Pulmonary artery endothelial cell (primary cell): ENCODE results near the gene XPO4. TPM values are rescaled to one million over a fixed set of nuclear protein-coding genes. Genes with fewer than 3 reads are reported as not detected.
A peak's percentile ranks its signal among the peaks of the same experiment; 100 is the strongest.
"Not testable (repeated sequence)": the region's sequence is repeated elsewhere in the genome, so short reads cannot be mapped to it uniquely, and the experiment has no call there.

Source experiments
- DNase-seq: peaks from one replicate; pipeline ENCODE4 v3.0.0-alpha.2; 2011; ENCODE audit warnings: low read depth, low spot score
- total RNA-seq: library from RNA; depleted of rRNA; stranded (reverse); fragments of >200 nt; gene quantifications from 2 replicates; pipeline ENCODE4 v1.2.3, GENCODE V29; 2014

Gene XPO4
- total RNA-seq, 1 donor from 2014 or later, result 29.7 TPM

- DNase-seq, result no peak
These were observed 11.5 kb downstream of the XPO4 start for GRCh38 chr13:20891034-20891433.

DNA sequence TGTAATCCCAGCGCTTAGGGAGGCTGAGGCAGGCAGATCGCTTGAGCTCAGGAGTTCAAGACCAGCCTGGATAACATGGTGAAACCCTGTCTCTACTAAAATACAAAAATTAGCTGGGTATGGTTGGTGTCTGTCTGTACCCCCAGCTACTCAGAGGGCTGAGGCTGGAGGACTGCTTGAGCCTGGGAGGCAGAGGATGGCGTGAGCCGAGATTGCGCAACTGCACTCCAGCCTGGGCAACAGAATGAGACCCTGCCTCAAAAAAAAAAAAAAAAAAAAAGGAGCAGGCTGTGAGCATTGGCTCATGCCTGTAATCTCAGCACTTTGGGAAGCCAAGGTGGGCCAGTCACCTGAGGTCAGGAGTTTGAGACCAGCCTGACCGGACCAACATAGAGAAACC is 12.0 kb downstream of the XPO4 start:
- DNase-seq, result not testable (repeated sequence)

GRCh38 chr13:20882206-20882605 is 20.3 kb downstream of the XPO4 start:
- no peak for DNase-seq

DNA sequence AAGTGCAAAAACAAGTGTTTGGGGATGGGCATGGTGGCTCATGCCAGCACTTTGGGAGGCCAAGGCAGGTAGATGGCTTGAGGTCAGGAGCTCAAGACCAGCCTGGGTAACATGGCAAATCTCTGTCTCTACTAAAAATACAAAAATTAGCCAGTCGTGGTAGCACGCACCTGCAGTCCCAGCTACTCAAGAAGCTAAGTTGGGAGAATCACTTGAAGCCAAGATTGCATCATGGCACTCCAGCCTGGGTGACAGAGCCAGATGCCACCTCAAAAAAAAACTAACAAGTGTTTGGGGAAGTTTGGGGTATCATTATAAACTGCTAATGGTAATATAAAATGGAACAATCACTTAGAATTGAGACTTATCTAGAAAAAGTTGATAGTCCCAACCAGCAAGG is 24.6 kb downstream of the XPO4 start:
- no peak for DNase-seq

DNA sequence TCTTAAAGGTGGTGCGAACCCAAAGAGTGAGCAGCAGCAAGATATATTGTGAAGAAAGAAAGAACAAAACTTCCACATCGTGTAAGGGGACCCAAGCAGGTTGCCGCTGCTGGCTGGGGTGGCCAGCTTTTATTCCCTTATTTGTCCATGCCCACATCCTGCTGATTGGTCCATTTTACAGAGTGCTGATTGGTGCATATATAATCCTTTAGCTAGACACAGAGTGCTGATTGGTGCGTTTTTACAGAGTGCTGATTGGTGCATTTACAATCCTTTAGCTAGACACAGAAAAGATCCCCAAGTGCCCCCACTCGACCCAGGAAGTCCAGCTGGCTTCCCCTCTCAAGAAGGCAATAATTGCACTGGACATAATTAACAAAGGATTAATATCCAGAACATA is 25.7 kb downstream of the XPO4 start:
- not testable (repeated sequence) for DNase-seq

- DNase-seq, result not testable (repeated sequence)
These were observed 28.1 kb downstream of the XPO4 start for GRCh38 chr13:20874439-20874838.

GRCh38 chr13:20873348-20873747 is 29.2 kb downstream of the XPO4 start:
- DNase-seq, result no peak

DNA sequence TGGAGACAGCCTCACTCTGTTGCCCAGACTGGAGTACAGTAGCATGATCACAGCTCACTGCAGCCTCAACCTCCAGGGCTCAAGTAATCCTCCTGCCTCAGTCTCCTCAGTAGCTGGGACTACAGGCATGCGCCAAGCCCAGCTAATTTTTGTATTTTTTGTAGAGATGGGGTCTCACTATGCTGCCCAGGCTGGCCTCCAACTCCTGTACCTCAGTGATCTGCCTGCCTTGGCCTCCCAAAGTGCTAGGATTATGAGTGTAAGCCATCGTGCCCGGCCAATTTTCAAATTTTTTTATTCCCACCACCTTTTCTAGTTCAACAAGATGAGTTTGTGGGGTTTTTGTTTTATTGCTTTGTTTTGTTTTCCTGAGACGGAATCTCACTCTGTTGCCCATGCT is 31.7 kb downstream of the XPO4 start:
- DNase-seq, result no peak

DNA sequence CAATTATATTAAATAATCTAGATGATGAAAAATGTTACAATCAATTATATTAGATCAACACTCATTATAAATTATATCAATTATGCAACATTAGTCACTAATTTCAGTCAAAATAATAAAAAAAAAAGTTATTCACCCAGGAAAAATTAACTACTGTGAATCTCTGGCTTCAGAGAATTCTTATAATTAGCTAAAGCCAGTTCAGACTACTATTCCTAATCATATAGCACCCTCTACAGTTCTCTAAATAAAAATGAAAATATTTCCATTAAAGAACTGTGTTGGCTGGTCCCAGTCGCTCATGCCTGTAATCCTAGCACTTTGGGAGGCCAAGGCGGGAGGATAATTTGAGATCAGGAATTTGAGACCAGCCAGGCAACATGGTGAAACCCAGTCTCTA is 33.0 kb downstream of the XPO4 start:
- DNase-seq, result no peak

DNA sequence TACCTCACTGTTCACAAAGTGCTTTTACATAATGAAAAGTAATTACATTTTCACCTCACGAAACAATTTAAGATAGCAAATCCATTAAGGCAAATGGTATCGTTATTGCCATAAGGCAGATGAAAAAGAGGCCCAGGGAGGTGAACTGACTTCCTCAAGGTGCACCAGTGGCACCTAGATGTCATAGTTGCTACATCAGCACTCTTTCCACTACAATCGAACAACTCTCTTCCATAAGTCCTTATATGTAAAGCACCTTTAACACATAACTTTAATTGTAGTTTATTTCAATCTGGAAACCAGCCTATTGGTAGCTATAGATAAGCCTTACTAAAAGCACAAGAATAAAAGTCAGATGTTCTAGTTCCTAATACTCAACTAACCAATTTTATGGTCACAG is 35.1 kb downstream of the XPO4 start:
- DNase-seq, result no peak

DNA sequence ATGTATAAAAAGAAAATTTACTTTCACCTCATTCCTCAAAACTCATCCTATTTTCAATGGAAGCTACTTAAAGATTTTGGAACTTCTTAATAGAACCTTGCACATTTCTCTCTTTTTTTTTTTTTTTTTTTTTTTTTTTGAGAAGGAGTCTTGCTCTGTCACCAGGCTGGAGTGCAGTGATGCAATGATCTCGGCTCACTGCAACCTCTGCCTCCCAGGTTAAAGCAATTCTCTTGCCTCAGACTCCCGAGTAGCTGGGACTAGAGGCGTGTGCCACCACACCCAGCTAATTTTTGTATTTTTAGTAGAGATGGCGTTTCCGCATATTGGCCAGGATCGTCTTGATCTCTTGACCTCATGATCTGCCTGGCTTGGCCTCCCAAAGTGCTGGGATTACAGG is 40.9 kb downstream of the XPO4 start:
- DNase-seq, result not testable (repeated sequence)

DNA sequence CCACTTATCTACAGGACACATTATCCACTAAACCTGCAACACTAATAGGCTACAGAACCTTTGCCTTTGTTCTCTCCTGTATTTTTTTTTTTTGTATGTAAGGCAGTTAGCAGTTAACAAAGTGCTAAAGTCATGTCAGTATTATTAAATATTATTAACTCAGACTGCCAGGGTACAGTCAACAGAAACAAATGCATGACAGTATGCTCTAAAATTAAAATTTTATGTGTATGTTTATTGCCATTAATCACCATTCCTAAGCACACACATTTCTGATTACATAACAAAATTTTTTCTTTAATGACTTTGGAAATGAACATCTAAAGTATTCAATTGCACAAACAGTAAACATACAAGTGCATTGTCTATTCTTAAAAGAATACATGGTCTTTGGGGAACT is 41.7 kb downstream of the XPO4 start:
- DNase-seq, result no peak

DNA sequence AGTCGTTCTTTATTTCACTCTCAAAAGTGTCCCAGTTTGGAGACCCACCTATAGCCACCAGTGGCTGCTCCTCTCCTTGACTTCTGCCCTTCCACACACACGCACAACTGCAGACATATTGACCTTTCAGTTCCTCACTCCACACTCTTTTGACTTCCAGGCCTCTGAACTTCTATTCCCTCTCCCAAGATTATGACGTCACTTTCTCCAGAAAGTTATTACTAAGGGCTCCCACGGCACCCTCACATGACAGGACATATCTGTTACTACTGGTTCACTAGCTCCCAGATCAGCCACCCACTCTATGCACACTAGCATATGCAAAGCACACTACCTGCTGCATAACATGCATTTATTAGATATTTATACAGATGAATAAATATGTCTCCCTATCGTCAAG is 45.9 kb downstream of the XPO4 start:
- DNase-seq, result no peak

DNA sequence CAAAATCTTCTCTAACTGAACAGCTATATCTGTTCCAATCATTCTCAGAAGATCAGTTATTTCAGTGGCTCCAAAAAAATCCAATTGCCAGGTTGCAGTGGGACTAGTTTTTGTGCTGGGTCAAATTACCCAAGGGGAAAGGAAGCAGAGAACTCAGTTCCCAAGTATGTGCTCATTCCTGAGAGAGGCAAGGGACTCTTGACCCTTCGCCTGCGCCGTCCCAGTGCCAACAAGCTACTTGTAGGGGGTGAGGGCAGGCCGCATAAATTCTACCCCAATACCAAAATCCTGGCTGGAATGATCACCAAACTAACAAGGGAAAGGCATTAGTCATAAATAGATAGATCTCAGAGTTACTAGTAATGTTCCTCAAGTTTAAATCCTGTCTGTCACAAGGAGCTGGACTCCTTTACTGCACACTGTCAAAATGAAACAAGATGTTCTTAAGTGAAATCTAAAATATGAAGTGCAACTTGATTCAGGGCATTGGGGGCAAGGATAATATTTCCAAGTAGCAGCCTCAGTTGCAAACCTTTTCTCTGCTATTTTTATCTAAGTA is 50.6 kb downstream of the XPO4 start:
- no peak for DNase-seq

- no peak for DNase-seq
These were observed 53.6 kb downstream of the XPO4 start for GRCh38 chr13:20848944-20849343.

DNA sequence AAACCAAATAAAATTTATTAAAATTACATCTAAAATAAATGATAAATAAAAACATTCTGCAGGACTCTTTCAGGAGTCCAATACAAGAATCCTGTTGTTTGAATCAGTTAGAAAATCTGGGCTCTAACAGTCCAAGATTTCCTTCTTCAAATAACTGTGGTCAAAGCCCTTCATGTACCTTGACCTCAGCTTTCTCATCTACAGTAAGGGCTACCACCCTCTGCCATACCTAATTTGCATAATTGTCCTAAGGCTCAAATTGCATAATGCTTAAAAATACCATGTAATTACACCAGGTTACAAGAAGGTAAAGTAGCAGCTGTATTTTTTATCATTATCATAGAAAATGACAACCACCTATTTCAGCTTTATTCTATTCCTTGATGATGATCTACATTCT is 54.3 kb downstream of the XPO4 start:
- no peak for DNase-seq

GRCh38 chr13:20847296-20847695 is 55.2 kb downstream of the XPO4 start:
- no peak for DNase-seq

GRCh38 chr13:20843166-20843565 is 59.4 kb downstream of the XPO4 start:
- DNase-seq, result peak; percentile 59

- DNase-seq, result no peak
These were observed 62.0 kb downstream of the XPO4 start for GRCh38 chr13:20840568-20840967.

DNA sequence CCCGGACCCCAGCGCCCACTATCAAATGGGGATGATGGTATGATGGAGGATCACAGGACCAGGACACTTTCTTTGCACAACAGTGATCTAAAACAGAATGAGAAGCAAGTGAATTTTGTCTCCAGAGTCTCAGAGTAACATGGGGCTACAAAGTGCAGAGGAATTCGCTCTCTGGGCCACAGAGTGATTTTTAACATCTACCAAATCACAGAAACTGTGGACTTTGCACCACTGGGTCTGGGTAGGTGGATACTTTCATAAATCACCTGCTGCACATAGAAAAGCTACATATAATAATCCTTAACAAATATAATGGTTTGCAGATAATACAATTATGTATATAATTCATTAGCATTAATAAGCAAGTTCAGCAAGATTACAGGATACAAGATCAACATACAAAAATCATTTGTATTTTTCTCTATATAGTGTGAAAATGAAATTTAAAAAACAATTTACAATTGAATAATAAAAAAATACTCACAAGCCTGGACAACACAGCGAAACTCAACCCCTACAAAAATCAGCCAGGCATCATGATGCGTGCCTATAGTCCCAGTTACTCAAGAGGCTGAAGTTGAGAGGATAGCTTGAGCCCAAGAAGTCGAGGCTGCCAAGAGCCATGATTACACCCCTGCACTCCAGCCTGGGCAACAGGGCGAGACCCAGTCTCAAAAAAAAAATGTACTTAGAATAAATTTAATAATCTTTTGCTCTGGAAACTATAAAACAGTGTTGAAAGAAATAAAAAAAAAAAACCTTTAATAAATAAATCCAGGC is 68.5 kb downstream of the XPO4 start:
- no peak for DNase-seq

GRCh38 chr13:20832861-20833260 is 69.7 kb downstream of the XPO4 start:
- DNase-seq, result no peak

GRCh38 chr13:20831933-20832332 is 70.6 kb downstream of the XPO4 start:
- no peak for DNase-seq

DNA sequence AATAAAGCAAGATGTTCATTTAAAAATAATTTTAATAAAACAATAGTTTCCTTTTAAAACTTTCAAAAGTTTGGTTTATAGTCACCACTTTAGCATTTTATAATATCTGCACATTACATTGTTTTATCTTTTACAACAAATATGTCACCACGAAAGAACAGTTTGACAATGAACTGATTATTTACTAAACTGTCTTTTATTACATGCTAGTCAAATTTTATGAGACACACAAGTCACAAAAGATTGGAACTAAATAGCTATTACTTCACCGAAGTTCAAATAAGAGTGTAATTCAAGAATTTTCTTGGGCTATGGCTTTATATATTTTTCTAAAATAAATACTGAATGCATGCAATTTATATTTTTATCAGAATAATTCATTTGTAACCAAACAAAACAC is 71.3 kb downstream of the XPO4 start:
- no peak for DNase-seq
